Peyer's patch (tissue), 4 donors: Measurements from ENCODE around the gene EML1. TPM values are rescaled to one million over a fixed set of nuclear protein-coding genes. Genes with fewer than 3 reads are reported as not detected.

Source experiments
- DNase-seq, 3 donors: peaks; one replicate each; pipeline ENCODE4 v3.0.0-alpha.2; 2017 to 2019
- H3K27ac ChIP-seq, 4 donors: fragments of 200-600 bp; sonication (generic); one replicate each; pipeline ENCODE4 v1.5.1; 2016 to 2019
- H3K27me3 ChIP-seq, 2 donors: fragments of 200-600 bp; sonication (generic); one replicate each; pipeline ENCODE4 v1.5.1; 2019
- H3K36me3 ChIP-seq, 3 donors: fragments of 200-600 bp; sonication (generic); one replicate each; pipeline ENCODE4 v1.5.1; 2016 to 2019
- H3K4me1 ChIP-seq, 4 donors: fragments of 200-600 bp; sonication (generic); one replicate each; pipeline ENCODE4 v1.5.1; 2016 to 2019
- H3K4me3 ChIP-seq, 4 donors: fragments of 200-600 bp; sonication (generic); 1 replicate in 3 of 4; 2 replicates in 1 of 4; pipeline ENCODE4 v1.5.1; 2016 to 2019; ENCODE audit warnings: mild to moderate bottlenecking in 1 of 4
- H3K9me3 ChIP-seq, 4 donors: fragments of 200-600 bp; sonication (generic); one replicate each; pipeline ENCODE4 v1.5.1; 2016 to 2019; ENCODE audit warnings: mild to moderate bottlenecking in 1 of 4
- POLR2A ChIP-seq, 2 donors: fragments of 450-650 bp; IDR thresholded peaks; one replicate each; pipeline ENCODE4 v1.5.1; 2017; ENCODE audit warnings: antibody characterized with exemption in 2 of 2, mild to moderate bottlenecking in 2 of 2, moderate library complexity in 2 of 2
- total RNA-seq, 4 donors: library from RNA; depleted of rRNA; stranded (reverse); fragments of >200 nt; gene quantifications; one replicate each; pipeline ENCODE4 v1.1.0, GENCODE V29; 2016
- TF ChIP-seq, protein P1 (sequence below), 6 experiments: fragments of 450-650 bp in 4 of 6; fragments of 200-600 bp in 2 of 6; sonication (generic) in 1 of 6; IDR thresholded peaks; one replicate each; pipeline ENCODE4 v1.5.1; 2017 to 2019; ENCODE audit warnings: antibody characterized with exemption in 6 of 6, mild to moderate bottlenecking in 3 of 6, moderate library complexity in 1 of 6

Gene EML1
- total RNA-seq, 4 donors from 2014 or later, result 12.3 to 32.2 (median 18.9) TPM

DNA sequence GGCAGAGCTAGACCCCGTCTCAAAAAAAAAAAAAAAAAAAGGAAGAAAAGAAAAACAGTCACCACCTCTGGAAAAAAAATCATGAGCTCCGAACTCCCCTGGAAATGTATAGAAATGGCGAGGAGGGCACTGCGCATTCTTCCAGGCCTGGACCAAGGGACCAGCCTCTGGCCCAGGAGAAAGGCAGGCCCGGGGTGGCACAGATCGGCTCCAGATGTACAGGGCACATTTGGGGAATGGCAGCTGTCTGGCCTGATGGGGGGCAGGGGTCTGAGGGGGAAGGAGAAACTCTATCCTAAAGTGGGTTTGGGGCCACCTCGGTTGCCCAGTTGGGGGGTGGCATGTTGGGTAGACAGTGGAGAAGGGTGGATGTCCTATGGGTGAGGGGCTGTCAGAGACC lies 46.0 kb upstream of the EML1 start:
- Histone ChIP-seq H3K27ac (peak overlapping the region in 1 of 4 donors; percentile 34), H3K4me3 (no peak overlapping the region), H3K4me1 (peaks cover 0 to 27% (median 0%) of the 10 kb centered on the region in 4 donors), H3K36me3 (no peaks in the 10 kb centered on the region), H3K27me3 (no peaks in the 10 kb centered on the region), H3K9me3 (no peaks in the 10 kb centered on the region)
- DNase-seq, result no peak
- TF ChIP-seq POLR2A (IDR thresholded peaks at IDR 0.05), result no peak
- TF ChIP-seq, protein P1, sequence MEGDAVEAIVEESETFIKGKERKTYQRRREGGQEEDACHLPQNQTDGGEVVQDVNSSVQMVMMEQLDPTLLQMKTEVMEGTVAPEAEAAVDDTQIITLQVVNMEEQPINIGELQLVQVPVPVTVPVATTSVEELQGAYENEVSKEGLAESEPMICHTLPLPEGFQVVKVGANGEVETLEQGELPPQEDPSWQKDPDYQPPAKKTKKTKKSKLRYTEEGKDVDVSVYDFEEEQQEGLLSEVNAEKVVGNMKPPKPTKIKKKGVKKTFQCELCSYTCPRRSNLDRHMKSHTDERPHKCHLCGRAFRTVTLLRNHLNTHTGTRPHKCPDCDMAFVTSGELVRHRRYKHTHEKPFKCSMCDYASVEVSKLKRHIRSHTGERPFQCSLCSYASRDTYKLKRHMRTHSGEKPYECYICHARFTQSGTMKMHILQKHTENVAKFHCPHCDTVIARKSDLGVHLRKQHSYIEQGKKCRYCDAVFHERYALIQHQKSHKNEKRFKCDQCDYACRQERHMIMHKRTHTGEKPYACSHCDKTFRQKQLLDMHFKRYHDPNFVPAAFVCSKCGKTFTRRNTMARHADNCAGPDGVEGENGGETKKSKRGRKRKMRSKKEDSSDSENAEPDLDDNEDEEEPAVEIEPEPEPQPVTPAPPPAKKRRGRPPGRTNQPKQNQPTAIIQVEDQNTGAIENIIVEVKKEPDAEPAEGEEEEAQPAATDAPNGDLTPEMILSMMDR (IDR thresholded peaks at IDR 0.05), result no peak

DNA sequence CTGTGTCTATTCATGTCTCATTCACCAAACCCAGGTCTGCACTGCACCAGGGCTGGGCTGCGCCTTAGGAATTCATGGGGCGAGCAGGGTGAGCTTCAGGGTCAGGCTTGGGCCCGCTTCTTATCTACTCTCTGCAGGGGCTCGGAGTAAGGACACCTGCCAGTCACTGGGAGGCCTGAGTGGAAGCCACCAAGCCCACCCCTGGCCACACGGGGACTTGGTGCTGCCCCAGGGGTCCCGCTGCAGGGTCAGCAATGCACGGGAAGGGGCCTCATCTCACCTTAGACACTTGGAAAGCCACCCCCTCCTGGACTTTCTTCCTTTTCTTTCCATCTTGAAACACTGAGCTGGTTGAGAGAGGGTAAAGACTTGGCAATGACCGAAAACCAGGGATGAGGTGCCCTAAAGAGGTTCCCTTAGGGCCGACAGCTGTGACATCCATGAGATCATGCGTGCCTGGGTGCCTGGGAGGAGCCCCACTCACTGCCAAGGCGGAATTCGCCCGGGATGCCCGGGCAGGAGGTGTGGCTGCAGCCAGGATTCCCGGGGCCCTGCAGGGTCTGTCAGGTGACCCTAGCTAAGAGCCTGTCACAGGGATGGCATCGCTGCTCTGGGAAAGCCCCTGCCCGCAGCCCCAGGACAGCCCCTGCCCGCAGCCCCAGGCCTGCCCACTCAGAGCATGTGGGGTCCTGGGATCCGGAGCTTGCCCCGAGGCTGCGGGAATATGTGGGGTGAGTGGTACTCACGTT lies 45.5 kb upstream of the EML1 start:
- peak overlapping the region in 1 of 4 donors; percentile 34 for H3K27ac ChIP-seq
- H3K4me3 ChIP-seq, result no peak overlapping the region
- DNase-seq, result no peak
- H3K27me3 ChIP-seq, result no peaks in the 10 kb centered on the region
- H3K4me1 ChIP-seq, result peaks cover 0 to 33% (median 0%) of the 10 kb centered on the region in 4 donors
- no peaks in the 10 kb centered on the region for H3K36me3 ChIP-seq
- no peak for TF ChIP-seq POLR2A (IDR thresholded peaks at IDR 0.05)
- TF ChIP-seq, protein P1 (IDR thresholded peaks at IDR 0.05), result no peak
- no peaks in the 10 kb centered on the region for H3K9me3 ChIP-seq

DNA sequence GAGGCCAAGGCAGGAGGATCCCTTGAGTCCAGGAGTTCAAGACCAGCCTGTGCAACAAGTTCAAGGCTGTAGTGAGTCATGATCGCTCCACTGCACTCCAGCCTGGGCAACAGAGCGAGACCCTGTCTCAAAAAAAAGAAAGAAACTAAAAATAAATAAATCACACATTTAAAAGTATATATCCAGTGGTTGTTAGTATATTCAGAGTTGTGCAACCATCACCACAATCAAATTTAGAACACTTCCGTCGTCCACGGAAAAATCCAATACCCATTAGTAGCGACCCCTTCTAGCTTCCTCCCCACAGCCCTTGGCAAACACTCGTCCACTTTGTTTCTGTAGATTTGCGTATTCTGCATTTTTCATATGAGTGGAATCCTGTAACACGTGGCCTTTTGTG lies 44.7 kb upstream of the EML1 start:
- no peak for TF ChIP-seq POLR2A (IDR thresholded peaks at IDR 0.05)
- TF ChIP-seq, protein P1 (IDR thresholded peaks at IDR 0.05), result no peak
- no peak overlapping the region for H3K27ac ChIP-seq
- no peaks in the 10 kb centered on the region for H3K9me3 ChIP-seq
- no peak overlapping the region for H3K4me3 ChIP-seq
- H3K4me1 ChIP-seq, result peaks cover 0 to 41% (median 0%) of the 10 kb centered on the region in 4 donors
- DNase-seq, result no peak
- no peaks in the 10 kb centered on the region for H3K27me3 ChIP-seq
- no peaks in the 10 kb centered on the region for H3K36me3 ChIP-seq

DNA sequence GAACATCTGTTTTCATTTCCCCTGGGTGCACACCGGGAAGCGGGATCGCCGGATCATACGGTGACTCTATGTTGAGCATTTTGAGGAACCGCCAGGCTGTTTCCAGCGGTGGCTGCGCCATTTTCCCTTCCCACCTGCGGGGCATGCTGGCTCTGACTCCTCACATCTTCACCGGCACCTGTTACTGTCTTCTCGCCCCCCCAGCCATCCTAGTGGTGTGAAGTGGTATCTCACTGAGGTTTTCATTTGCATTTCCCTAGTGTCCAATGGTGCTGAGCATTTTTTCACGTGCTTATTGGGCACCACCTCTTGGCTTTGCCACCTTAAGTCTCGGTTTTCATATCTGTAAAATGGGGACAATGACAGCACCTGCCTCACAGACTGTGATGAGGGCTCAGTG lies 44.1 kb upstream of the EML1 start:
- DNase-seq, result no peak
- Histone ChIP-seq H3K36me3 (no peaks in the 10 kb centered on the region), H3K4me3 (no peak overlapping the region), H3K27ac (no peak overlapping the region), H3K9me3 (no peaks in the 10 kb centered on the region), H3K27me3 (no peaks in the 10 kb centered on the region), H3K4me1 (peaks cover 0 to 44% (median 0%) of the 10 kb centered on the region in 4 donors)
- TF ChIP-seq, protein P1 (IDR thresholded peaks at IDR 0.05), result no peak
- TF ChIP-seq POLR2A (IDR thresholded peaks at IDR 0.05), result no peak

DNA sequence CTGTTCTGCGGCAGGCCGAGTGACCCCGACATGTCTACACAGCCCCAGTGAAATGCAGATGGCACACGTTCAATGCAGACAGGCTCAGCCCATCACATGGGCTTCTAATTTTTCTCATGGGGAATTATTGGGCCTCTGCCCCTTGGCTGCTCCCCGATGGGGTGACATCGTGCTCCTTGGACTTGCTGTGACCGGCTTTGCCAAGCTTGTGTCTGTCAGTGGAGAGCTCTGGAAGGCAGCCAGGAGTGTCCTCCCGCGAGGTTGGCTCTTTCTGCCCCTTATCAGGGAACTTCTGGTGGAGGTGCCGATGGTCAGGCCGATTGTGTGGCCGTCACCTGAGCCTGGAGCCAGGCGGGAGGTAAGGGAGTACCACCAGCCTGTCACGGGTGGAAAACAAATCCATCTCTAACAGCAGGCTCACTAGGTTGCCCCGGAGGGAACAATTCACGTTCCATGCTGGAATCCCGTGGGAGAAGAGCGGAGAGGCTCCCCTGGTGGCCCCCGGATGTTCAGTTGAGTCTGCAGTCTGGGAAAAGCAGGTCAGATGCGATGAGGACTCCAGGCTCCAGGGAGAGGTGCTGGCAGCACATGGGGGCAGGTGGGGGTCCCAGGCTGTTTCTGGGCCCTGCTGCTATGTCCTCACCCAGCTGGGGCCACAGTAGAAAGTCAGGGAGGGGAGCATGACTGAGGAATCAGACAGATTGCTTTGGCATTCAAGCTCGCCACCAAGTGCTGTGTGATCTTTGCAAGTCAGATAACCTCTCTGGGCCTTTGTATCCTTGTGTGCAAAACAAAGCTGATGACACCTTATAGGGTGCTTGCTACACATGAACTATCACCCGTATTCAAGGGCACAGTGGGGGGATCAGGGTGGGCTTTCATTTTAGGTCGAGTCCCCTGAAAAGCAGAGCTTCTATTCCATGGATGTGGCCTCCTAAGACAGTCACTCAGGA lies 43.2 kb upstream of the EML1 start:
- Histone ChIP-seq H3K36me3 (no peaks in the 10 kb centered on the region), H3K4me1 (peaks cover 0 to 48% (median 0%) of the 10 kb centered on the region in 4 donors), H3K9me3 (no peaks in the 10 kb centered on the region), H3K27ac (no peak overlapping the region), H3K4me3 (no peak overlapping the region), H3K27me3 (no peaks in the 10 kb centered on the region)
- TF ChIP-seq POLR2A (IDR thresholded peaks at IDR 0.05), result no peak
- TF ChIP-seq, protein P1 (IDR thresholded peaks at IDR 0.05), result no peak
- no peak for DNase-seq
